IMR-90 (cell line): ENCODE measurements around the gene CDC14A.

Experiments
- BHLHE40 ChIP-seq: fragments of 150-350 bp; IDR thresholded peaks from 2 replicates; pipeline ENCODE4 v1.6.1; 2016; ENCODE audit warnings: mild to moderate bottlenecking, low read depth, low read length
- CEBPB ChIP-seq: IDR thresholded peaks from 2 replicates; pipeline ENCODE4 v1.6.1; 2012; ENCODE audit warnings: low read depth, low read length, improper control_type of control experiment
- ELK1 ChIP-seq: fragments of 150-350 bp; IDR thresholded peaks from 2 replicates; pipeline ENCODE4 v1.6.1; 2016; ENCODE audit warnings: low read depth, mild to moderate bottlenecking, low read length, moderate library complexity, borderline replicate concordance
- MAZ ChIP-seq: IDR thresholded peaks from 2 replicates; pipeline ENCODE4 v1.6.1; 2012; ENCODE audit warnings: low read depth, mild to moderate bottlenecking, low read length, improper control_type of control experiment, moderate library complexity, borderline replicate concordance
- MXI1 ChIP-seq: IDR thresholded peaks from 2 replicates; pipeline ENCODE4 v1.6.1; 2012; ENCODE audit warnings: low read depth, mild to moderate bottlenecking, low read length, moderate library complexity, borderline replicate concordance
- NFE2L2 ChIP-seq: fragments of 150-350 bp; IDR thresholded peaks from 2 replicates; pipeline ENCODE4 v1.6.1; 2016; ENCODE audit warnings: low read depth, mild to moderate bottlenecking, low read length
- POLR2A ChIP-seq: IDR thresholded peaks from 2 replicates; pipeline ENCODE4 v1.6.1; 2012; ENCODE audit warnings: mild to moderate bottlenecking, low read depth, low read length
- RAD21 ChIP-seq: IDR thresholded peaks from 2 replicates; pipeline ENCODE4 v1.6.1; 2012; ENCODE audit warnings: low read length, improper control_type of control experiment
- RCOR1 ChIP-seq: IDR thresholded peaks from 2 replicates; pipeline ENCODE4 v1.6.1; 2012; ENCODE audit warnings: mild to moderate bottlenecking, low read length, improper control_type of control experiment; ENCODE audit not compliant: insufficient replicate concordance
- RFX5 ChIP-seq: IDR thresholded peaks from 2 replicates; pipeline ENCODE4 v1.8.0; 2012; ENCODE audit warnings: low read depth, mild to moderate bottlenecking, low read length, moderate library complexity
- SMC3 ChIP-seq: fragments of 150-350 bp; IDR thresholded peaks from 2 replicates; pipeline ENCODE4 v1.6.1; 2016; ENCODE audit warnings: low read depth, mild to moderate bottlenecking, antibody characterized with exemption, low read length, moderate library complexity
- USF2 ChIP-seq: fragments of 150-350 bp; IDR thresholded peaks from 2 replicates; pipeline ENCODE4 v1.6.1; 2017; ENCODE audit warnings: mild to moderate bottlenecking, antibody characterized with exemption, low read length, low read depth
- TF ChIP-seq, protein P1 (sequence below): conservative IDR thresholded peaks from 2 replicates; pipeline ENCODE4 v1.5.1; 2012; ENCODE audit warnings: mild to moderate bottlenecking, low read depth, low read length, improper control_type of control experiment

DNA sequence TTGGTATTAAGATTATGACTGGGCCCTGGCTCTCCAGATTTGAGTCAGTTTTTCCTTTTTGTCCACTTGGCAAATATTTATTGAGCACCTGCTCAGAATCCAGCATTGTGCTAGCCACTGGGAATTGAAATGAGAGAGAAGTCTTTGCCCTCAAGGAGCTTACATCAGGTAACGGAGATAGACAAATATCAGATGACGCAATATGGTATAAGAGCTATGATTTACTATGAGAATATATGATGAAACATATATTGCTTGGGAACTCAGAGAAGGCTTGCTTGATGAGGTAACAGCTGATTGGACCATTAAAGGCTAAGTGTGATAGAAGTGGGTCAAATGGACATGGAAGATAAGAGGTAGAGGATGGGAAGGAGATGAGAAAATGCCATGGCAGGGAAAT, 144.6 kb downstream of the CDC14A start:
- TF ChIP-seq, protein P1, sequence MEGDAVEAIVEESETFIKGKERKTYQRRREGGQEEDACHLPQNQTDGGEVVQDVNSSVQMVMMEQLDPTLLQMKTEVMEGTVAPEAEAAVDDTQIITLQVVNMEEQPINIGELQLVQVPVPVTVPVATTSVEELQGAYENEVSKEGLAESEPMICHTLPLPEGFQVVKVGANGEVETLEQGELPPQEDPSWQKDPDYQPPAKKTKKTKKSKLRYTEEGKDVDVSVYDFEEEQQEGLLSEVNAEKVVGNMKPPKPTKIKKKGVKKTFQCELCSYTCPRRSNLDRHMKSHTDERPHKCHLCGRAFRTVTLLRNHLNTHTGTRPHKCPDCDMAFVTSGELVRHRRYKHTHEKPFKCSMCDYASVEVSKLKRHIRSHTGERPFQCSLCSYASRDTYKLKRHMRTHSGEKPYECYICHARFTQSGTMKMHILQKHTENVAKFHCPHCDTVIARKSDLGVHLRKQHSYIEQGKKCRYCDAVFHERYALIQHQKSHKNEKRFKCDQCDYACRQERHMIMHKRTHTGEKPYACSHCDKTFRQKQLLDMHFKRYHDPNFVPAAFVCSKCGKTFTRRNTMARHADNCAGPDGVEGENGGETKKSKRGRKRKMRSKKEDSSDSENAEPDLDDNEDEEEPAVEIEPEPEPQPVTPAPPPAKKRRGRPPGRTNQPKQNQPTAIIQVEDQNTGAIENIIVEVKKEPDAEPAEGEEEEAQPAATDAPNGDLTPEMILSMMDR, result no peak
- no peak for TF ChIP-seq POLR2A
- no peak for TF ChIP-seq SMC3
- TF ChIP-seq RAD21, result no peak
- TF ChIP-seq ELK1, result no peak
- no peak for TF ChIP-seq RFX5
- no peak for TF ChIP-seq NFE2L2
- no peak for TF ChIP-seq USF2
- TF ChIP-seq CEBPB, result peak; percentile 76
- no peak for TF ChIP-seq BHLHE40
- no peak for TF ChIP-seq MXI1
- no peak for TF ChIP-seq RCOR1
- no peak for TF ChIP-seq MAZ
